Measurements from ENCODE around the gene NAGPA.

DNA sequence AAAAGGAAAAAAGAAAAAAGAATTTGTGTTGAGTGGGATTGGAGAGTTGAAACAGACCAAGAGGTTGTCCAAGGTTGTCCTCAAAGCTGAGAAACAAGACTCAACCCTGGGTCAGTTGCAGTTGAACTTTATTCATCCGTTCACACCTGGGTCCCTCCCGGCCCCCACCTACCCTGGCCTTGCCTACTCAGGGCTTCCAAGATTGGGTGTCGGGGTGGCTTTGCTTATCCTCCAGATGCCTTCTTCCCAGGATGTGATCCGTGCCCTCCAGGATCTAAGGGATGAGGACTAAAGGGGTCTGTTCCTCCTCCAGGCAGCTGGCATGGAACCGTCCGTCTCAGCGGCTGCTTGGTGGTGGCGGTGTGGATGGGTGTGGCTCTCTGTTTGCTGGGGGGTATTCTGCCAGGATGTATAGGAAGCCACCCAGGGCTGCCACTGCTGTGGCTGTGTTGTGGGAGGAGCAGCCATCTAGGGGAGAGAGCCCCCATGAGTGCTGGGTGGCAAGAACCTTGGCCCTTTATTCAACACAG, 10.3 kb upstream of the NAGPA start:
- TF ChIP-seq JUN (CRISPR knock-in tag; IDR thresholded peaks at IDR 0.05) (no peak), SP1 (CRISPR knock-in tag; conservative IDR thresholded peaks at IDR 0.05) (no peak)
- TF ChIP-seq, protein P1, sequence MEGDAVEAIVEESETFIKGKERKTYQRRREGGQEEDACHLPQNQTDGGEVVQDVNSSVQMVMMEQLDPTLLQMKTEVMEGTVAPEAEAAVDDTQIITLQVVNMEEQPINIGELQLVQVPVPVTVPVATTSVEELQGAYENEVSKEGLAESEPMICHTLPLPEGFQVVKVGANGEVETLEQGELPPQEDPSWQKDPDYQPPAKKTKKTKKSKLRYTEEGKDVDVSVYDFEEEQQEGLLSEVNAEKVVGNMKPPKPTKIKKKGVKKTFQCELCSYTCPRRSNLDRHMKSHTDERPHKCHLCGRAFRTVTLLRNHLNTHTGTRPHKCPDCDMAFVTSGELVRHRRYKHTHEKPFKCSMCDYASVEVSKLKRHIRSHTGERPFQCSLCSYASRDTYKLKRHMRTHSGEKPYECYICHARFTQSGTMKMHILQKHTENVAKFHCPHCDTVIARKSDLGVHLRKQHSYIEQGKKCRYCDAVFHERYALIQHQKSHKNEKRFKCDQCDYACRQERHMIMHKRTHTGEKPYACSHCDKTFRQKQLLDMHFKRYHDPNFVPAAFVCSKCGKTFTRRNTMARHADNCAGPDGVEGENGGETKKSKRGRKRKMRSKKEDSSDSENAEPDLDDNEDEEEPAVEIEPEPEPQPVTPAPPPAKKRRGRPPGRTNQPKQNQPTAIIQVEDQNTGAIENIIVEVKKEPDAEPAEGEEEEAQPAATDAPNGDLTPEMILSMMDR (IDR thresholded peaks at IDR 0.05) = no peak

Measured in WTC11 (cell line).